PC-3 (cell line): ENCODE measurements around the gene CAPSL.

ENCODE experiments used
- CTCF ChIP-seq: fragments of 300-600 bp; sonication (generic); conservative IDR thresholded peaks from 2 replicates; pipeline ENCODE4 v1.5.1; 2017; ENCODE audit warnings: antibody characterized with exemption, low read depth, mild to moderate bottlenecking, low read length
- EZH2 ChIP-seq: fragments of 300-600 bp; sonication (generic); IDR thresholded peaks from one replicate; pipeline ENCODE4 v1.6.1; 2017; ENCODE audit warnings: antibody characterized with exemption, mild to moderate bottlenecking, low read length; ENCODE audit not compliant: unreplicated experiment
- EZH2phosphoT487 ChIP-seq: fragments of 300-600 bp; sonication (generic); IDR thresholded peaks from 2 replicates; pipeline ENCODE4 v1.6.1; 2018; ENCODE audit warnings: mild to moderate bottlenecking, antibody characterized with exemption, low read length, borderline replicate concordance

- TF ChIP-seq CTCF = no peak
- TF ChIP-seq EZH2phosphoT487 = no peak
- no peak for TF ChIP-seq EZH2
Measured at GRCh38 chr5:35884773-35885172, 53.6 kb downstream of the CAPSL start.
